WTC11 (cell line): Measurements from ENCODE around the gene PIK3C3. TPM values are rescaled to one million over a fixed set of nuclear protein-coding genes. Genes with fewer than 3 reads are reported as not detected.

Experiments
- ATAC-seq: fragments of 200-7000 bp; cut with Tn5 transposase; 2 replicates; pipeline ENCODE4 v1.10.0; 2021; ENCODE audit warnings: mild to moderate bottlenecking, moderate library complexity
- CTCF ChIA-PET: fragments of 300-600 bp; sonication (Branson Sonifier 250); formaldehyde crosslinking; loops from one replicate; lab custom pipeline; 2021; ENCODE audit warnings: antibody characterized with exemption; lab: Charles Lee
- POLR2A ChIA-PET: fragments of 350-600 bp; sonication (Branson Sonifier 250); formaldehyde crosslinking; loops from one replicate; lab custom pipeline; 2021; ENCODE audit warnings: antibody characterized with exemption; lab: Charles Lee
- DNase-seq: peaks from one replicate; pipeline ENCODE4 v3.0.0; 2021; ENCODE audit warnings: low spot score
- H3K27ac Mint-ChIP-seq: 2 replicates; pipeline ENCODE4 v1.8.0; 2021; ENCODE audit warnings: mixed read lengths
- H3K27me3 Mint-ChIP-seq: 2 replicates; pipeline ENCODE4 v1.8.0; 2021; ENCODE audit warnings: low read depth, mild to moderate bottlenecking, moderate library complexity, mixed read lengths
- H3K36me3 Mint-ChIP-seq: 2 replicates; pipeline ENCODE4 v1.8.0; 2021; ENCODE audit warnings: mixed read lengths
- H3K4me1 Mint-ChIP-seq: 2 replicates; pipeline ENCODE4 v1.8.0; 2022; ENCODE audit warnings: mixed read lengths
- H3K4me3 Mint-ChIP-seq: 2 replicates; pipeline ENCODE4 v1.8.0; 2021; ENCODE audit warnings: mild to moderate bottlenecking, moderate library complexity, mixed read lengths
- H3K9me3 Mint-ChIP-seq: 2 replicates; pipeline ENCODE4 v1.8.0; 2021; ENCODE audit warnings: mixed read lengths
- ESRRA ChIP-seq: sonication (generic); formaldehyde crosslinking; IDR thresholded peaks from 2 replicates; pipeline ENCODE4 v1.8.1; 2022; ENCODE audit warnings: mild to moderate bottlenecking, missing genetic modification reagents, borderline replicate concordance
- FOXP1 ChIP-seq: sonication (generic); formaldehyde crosslinking; IDR thresholded peaks from 2 replicates; pipeline ENCODE4 v1.8.0; 2022; ENCODE audit warnings: missing genetic modification reagents, mild to moderate bottlenecking, moderate library complexity, borderline replicate concordance
- HMGA2 ChIP-seq: fragments of 250-450 bp; sonication (Bioruptor Pico); IDR thresholded peaks from 2 replicates; pipeline ENCODE4 v1.4.0; 2021; ENCODE audit warnings: mild to moderate bottlenecking, moderate library complexity
- JAZF1 ChIP-seq: fragments of 250-450 bp; sonication (Bioruptor Pico); IDR thresholded peaks from 2 replicates; pipeline ENCODE4 v1.9.0; 2021; ENCODE audit warnings: moderate library complexity, mild to moderate bottlenecking, inconsistent platforms
- MYBL2 ChIP-seq: sonication (generic); formaldehyde crosslinking; IDR thresholded peaks from 2 replicates; pipeline ENCODE4 v1.8.1; 2023; ENCODE audit warnings: mild to moderate bottlenecking, moderate library complexity, missing genetic modification reagents
- NFYB ChIP-seq: sonication (generic); formaldehyde crosslinking; conservative IDR thresholded peaks from 2 replicates; pipeline ENCODE4 v1.8.0; 2022; ENCODE audit warnings: low read depth, missing genetic modification reagents
- NR3C1 ChIP-seq: sonication (generic); formaldehyde crosslinking; conservative IDR thresholded peaks from 2 replicates; pipeline ENCODE4 v1.8.1; 2023; ENCODE audit warnings: low read depth, mild to moderate bottlenecking, missing genetic modification reagents
- RORB ChIP-seq: fragments of 250-450 bp; sonication (Bioruptor Pico); IDR thresholded peaks from 2 replicates; pipeline ENCODE4 v1.9.0; 2021; ENCODE audit warnings: mild to moderate bottlenecking
- TEAD1 ChIP-seq: sonication (generic); formaldehyde crosslinking; IDR thresholded peaks from 2 replicates; pipeline ENCODE4 v1.8.0; 2022; ENCODE audit warnings: mild to moderate bottlenecking, missing genetic modification reagents
- ZNF121 ChIP-seq: sonication (generic); formaldehyde crosslinking; IDR thresholded peaks from 2 replicates; pipeline ENCODE4 v1.8.0; 2023; ENCODE audit warnings: missing genetic modification reagents
- ZNF232 ChIP-seq: sonication (generic); formaldehyde crosslinking; IDR thresholded peaks from 2 replicates; pipeline ENCODE4 v1.8.0; 2022; ENCODE audit warnings: mild to moderate bottlenecking, missing genetic modification reagents
- total RNA-seq: library from RNA; stranded (reverse); gene quantifications from 3 replicates; pipeline ENCODE4 v1.2.3, GENCODE V29; 2021
- TF ChIP-seq, protein P1 (sequence below): sonication (generic); formaldehyde crosslinking; IDR thresholded peaks from 2 replicates; pipeline ENCODE4 v1.8.0; 2022; ENCODE audit warnings: missing genetic modification reagents
- TF ChIP-seq, protein P2 (sequence below): sonication (generic); formaldehyde crosslinking; IDR thresholded peaks from 2 replicates; pipeline ENCODE4 v1.8.1; 2023; ENCODE audit warnings: mild to moderate bottlenecking, missing genetic modification reagents, moderate library complexity
- TF ChIP-seq, protein P3 (sequence below): fragments of 250-450 bp; sonication (Bioruptor Pico); IDR thresholded peaks from 2 replicates; pipeline ENCODE4 v1.9.0; 2021; ENCODE audit warnings: moderate library complexity, mild to moderate bottlenecking, inconsistent platforms, borderline replicate concordance
- TF ChIP-seq, protein P4 (sequence below): sonication (generic); formaldehyde crosslinking; IDR thresholded peaks from 2 replicates; pipeline ENCODE4 v1.8.0; 2023; ENCODE audit warnings: missing genetic modification reagents, mild to moderate bottlenecking, borderline replicate concordance

Gene PIK3C3
- total RNA-seq, 1 experiment from 2014 or later = 40.4 TPM

DNA sequence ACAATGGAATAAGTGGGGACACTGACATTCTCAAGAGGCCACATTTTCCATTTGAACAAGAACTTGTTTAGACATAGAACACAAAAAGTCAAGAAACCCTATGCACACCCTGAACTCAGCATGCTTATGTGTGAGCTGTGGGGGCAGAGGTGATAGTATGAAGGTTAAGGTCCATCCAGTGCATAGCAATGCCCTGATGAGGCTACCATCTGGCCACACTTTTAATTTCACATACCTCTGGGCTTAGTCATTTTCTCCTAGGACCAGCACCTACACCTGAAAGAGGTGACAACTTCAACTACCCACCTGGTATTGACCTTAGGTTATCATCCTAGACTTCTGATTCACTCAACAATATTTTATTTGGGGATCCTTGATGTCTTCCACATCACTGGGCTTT lies 139.8 kb downstream of the PIK3C3 start:
- DNase-seq (no peak), ATAC-seq (no peak)
- ChIA-PET POLR2A (no interaction called here), CTCF (interaction anchor here (0.5 kb wide), 1 partner anchor 185 kb away, joined by 3 read pairs; no protein-coding TSS in a partner anchor)
- H3K4me3 Mint-ChIP-seq = no peak overlapping the region
- TF ChIP-seq TEAD1 = no peak
- TF ChIP-seq, protein P1, sequence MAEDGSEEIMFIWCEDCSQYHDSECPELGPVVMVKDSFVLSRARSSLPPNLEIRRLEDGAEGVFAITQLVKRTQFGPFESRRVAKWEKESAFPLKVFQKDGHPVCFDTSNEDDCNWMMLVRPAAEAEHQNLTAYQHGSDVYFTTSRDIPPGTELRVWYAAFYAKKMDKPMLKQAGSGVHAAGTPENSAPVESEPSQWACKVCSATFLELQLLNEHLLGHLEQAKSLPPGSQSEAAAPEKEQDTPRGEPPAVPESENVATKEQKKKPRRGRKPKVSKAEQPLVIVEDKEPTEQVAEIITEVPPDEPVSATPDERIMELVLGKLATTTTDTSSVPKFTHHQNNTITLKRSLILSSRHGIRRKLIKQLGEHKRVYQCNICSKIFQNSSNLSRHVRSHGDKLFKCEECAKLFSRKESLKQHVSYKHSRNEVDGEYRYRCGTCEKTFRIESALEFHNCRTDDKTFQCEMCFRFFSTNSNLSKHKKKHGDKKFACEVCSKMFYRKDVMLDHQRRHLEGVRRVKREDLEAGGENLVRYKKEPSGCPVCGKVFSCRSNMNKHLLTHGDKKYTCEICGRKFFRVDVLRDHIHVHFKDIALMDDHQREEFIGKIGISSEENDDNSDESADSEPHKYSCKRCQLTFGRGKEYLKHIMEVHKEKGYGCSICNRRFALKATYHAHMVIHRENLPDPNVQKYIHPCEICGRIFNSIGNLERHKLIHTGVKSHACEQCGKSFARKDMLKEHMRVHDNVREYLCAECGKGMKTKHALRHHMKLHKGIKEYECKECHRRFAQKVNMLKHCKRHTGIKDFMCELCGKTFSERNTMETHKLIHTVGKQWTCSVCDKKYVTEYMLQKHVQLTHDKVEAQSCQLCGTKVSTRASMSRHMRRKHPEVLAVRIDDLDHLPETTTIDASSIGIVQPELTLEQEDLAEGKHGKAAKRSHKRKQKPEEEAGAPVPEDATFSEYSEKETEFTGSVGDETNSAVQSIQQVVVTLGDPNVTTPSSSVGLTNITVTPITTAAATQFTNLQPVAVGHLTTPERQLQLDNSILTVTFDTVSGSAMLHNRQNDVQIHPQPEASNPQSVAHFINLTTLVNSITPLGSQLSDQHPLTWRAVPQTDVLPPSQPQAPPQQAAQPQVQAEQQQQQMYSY (CRISPR knock-in tag) = no peak
- TF ChIP-seq ZNF121 (CRISPR knock-in tag) = no peak
- H3K9me3 Mint-ChIP-seq = peaks cover 6% of the 10 kb centered on the region; the same call in 1 of the 2 replicates
- H3K36me3 Mint-ChIP-seq = no peaks in the 10 kb centered on the region
- H3K27ac Mint-ChIP-seq = no peak overlapping the region
- no peaks in the 10 kb centered on the region for H3K4me1 Mint-ChIP-seq
- no peaks in the 10 kb centered on the region for H3K27me3 Mint-ChIP-seq

DNA sequence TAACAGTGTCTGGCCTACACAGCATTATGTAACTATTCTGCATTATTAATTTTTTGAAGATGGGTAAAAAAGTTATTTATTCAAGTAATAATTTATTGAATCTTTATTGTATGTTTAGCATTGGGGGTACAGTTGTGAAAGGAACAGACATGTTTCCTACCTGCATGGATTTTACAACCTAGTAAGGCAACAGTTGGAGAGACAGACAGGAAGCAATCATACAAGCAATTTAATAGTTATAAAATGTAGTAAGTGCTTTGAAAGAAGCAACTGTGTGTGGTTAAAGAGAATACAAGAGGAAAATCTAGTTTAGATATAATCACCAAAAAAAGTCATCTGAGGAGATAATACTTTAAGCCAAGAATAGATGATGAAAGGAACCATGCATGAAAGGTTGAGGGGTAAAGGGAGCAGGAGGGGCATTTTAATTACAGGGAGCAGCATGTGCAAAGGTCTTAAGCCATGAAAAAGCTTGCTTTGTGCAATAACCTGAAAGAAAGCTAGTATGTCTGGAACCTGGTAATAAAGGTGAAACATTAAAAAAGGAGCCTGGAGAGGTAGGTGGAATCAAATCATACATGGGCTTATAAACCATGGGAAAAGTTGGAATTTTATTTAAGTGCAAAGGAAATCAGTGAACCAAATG lies 140.8 kb downstream of the PIK3C3 start:
- POLR2A ChIA-PET = no interaction called here
- H3K4me1 Mint-ChIP-seq = no peaks in the 10 kb centered on the region
- CTCF ChIA-PET = no interaction called here
- no peak for TF ChIP-seq ZNF232 (CRISPR knock-in tag)
- TF ChIP-seq, protein P2, sequence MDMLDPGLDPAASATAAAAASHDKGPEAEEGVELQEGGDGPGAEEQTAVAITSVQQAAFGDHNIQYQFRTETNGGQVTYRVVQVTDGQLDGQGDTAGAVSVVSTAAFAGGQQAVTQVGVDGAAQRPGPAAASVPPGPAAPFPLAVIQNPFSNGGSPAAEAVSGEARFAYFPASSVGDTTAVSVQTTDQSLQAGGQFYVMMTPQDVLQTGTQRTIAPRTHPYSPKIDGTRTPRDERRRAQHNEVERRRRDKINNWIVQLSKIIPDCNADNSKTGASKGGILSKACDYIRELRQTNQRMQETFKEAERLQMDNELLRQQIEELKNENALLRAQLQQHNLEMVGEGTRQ (CRISPR knock-in tag) = no peak
- no peak for TF ChIP-seq NFYB (CRISPR knock-in tag)
- no peak for TF ChIP-seq JAZF1 (CRISPR knock-in tag)
- TF ChIP-seq MYBL2 (CRISPR knock-in tag) = no peak
- no peak for TF ChIP-seq RORB
- no peak for TF ChIP-seq HMGA2 (CRISPR knock-in tag)
- TF ChIP-seq, protein P3, sequence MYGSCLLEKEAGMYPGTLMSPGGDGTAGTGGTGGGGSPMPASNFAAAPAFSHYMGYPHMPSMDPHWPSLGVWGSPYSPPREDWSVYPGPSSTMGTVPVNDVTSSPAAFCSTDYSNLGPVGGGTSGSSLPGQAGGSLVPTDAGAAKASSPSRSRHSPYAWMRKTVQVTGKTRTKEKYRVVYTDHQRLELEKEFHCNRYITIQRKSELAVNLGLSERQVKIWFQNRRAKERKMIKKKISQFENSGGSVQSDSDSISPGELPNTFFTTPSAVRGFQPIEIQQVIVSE = no peak
- no peak for TF ChIP-seq NR3C1
- TF ChIP-seq ESRRA = no peak
- TF ChIP-seq FOXP1 (CRISPR knock-in tag) = no peak
- TF ChIP-seq, protein P4, sequence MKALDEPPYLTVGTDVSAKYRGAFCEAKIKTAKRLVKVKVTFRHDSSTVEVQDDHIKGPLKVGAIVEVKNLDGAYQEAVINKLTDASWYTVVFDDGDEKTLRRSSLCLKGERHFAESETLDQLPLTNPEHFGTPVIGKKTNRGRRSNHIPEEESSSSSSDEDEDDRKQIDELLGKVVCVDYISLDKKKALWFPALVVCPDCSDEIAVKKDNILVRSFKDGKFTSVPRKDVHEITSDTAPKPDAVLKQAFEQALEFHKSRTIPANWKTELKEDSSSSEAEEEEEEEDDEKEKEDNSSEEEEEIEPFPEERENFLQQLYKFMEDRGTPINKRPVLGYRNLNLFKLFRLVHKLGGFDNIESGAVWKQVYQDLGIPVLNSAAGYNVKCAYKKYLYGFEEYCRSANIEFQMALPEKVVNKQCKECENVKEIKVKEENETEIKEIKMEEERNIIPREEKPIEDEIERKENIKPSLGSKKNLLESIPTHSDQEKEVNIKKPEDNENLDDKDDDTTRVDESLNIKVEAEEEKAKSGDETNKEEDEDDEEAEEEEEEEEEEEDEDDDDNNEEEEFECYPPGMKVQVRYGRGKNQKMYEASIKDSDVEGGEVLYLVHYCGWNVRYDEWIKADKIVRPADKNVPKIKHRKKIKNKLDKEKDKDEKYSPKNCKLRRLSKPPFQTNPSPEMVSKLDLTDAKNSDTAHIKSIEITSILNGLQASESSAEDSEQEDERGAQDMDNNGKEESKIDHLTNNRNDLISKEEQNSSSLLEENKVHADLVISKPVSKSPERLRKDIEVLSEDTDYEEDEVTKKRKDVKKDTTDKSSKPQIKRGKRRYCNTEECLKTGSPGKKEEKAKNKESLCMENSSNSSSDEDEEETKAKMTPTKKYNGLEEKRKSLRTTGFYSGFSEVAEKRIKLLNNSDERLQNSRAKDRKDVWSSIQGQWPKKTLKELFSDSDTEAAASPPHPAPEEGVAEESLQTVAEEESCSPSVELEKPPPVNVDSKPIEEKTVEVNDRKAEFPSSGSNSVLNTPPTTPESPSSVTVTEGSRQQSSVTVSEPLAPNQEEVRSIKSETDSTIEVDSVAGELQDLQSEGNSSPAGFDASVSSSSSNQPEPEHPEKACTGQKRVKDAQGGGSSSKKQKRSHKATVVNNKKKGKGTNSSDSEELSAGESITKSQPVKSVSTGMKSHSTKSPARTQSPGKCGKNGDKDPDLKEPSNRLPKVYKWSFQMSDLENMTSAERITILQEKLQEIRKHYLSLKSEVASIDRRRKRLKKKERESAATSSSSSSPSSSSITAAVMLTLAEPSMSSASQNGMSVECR (CRISPR knock-in tag) = no peak
- ATAC-seq = no peak
- no peak for DNase-seq
- no peak overlapping the region for H3K27ac Mint-ChIP-seq
- H3K4me3 Mint-ChIP-seq = no peak overlapping the region
- H3K27me3 Mint-ChIP-seq = no peaks in the 10 kb centered on the region
- H3K9me3 Mint-ChIP-seq = peaks cover 8% of the 10 kb centered on the region; the same call in 1 of the 2 replicates
- H3K36me3 Mint-ChIP-seq = no peaks in the 10 kb centered on the region
